Gastrocnemius medialis (tissue), 4 donors: ENCODE data around the gene STRN3.

Experiments used
- CTCF ChIP-seq, 5 experiments: fragments of 450-650 bp in 3 of 5; fragments of 200-600 bp in 2 of 5; sonication (generic) in 2 of 5; IDR thresholded peaks in 4 of 5; conservative IDR thresholded peaks in 1 of 5; 1 replicate in 4 of 5; 2 replicates in 1 of 5; pipeline ENCODE4 v1.5.1; 2016 to 2019; ENCODE audit warnings: antibody characterized with exemption in 5 of 5, mild to moderate bottlenecking in 3 of 5, moderate library complexity in 3 of 5
- POLR2A ChIP-seq, 2 donors: fragments of 450-650 bp; IDR thresholded peaks; one replicate each; pipeline ENCODE4 v1.6.1; 2017; ENCODE audit warnings: antibody characterized with exemption in 2 of 2, mild to moderate bottlenecking in 2 of 2, moderate library complexity in 2 of 2

GRCh38 chr14:30993071-30993470 lies 33.1 kb downstream of the STRN3 start:
- TF ChIP-seq CTCF (IDR thresholded peaks at IDR 0.05 in 4 of 5, conservative IDR thresholded peaks at IDR 0.05 in 1 of 5): no peak
- TF ChIP-seq POLR2A (IDR thresholded peaks at IDR 0.05): no peak
